Natural killer cell (primary cell): ENCODE data around the gene RNF135. TPM values are rescaled to one million over a fixed set of nuclear protein-coding genes. Genes with fewer than 3 reads are reported as not detected.

Source experiments
- ATAC-seq, 3 donors: fragments of 150-1000 bp in 2 of 3; fragments of 200-7000 bp in 1 of 3; cut with Tn5 transposase; 1 replicate in 1 of 3; 2 replicates in 2 of 3; pipeline ENCODE4 v1.10.0; 2021; ENCODE audit warnings: mild to moderate bottlenecking in 2 of 3, moderate library complexity in 2 of 3
- DNase-seq, 2 donors: peaks; one replicate each; pipeline versions ENCODE4 v3.0.0 to v3.0.0-alpha.2; 2013 to 2021; ENCODE audit warnings: mixed read lengths in 1 of 2
- H3K27ac ChIP-seq: one replicate; pipeline ENCODE4 v1.5.1; 2013; ENCODE audit warnings: mild to moderate bottlenecking, low read length
- H3K27me3 ChIP-seq: one replicate; pipeline ENCODE4 v1.6.1; 2013; ENCODE audit warnings: low read length; ENCODE audit not compliant: control insufficient read depth, insufficient read depth
- H3K36me3 ChIP-seq: one replicate; pipeline ENCODE4 v1.6.1; 2013; ENCODE audit warnings: low read length; ENCODE audit not compliant: control insufficient read depth, insufficient read depth
- H3K4me1 ChIP-seq: one replicate; pipeline ENCODE4 v1.6.1; 2013; ENCODE audit warnings: low read length; ENCODE audit not compliant: control insufficient read depth, insufficient read depth
- H3K4me3 ChIP-seq: one replicate; pipeline ENCODE4 v1.5.1; 2013; ENCODE audit warnings: low read length
- H3K9me3 ChIP-seq: one replicate; pipeline ENCODE4 v1.6.1; 2013; ENCODE audit warnings: low read length; ENCODE audit not compliant: control insufficient read depth, insufficient read depth
- H3K27ac Mint-ChIP-seq, 2 donors: one replicate each; pipeline ENCODE4 v1.8.0; 2022; ENCODE audit warnings: mild to moderate bottlenecking in 2 of 2, mixed read lengths in 2 of 2, moderate library complexity in 1 of 2
- H3K27me3 Mint-ChIP-seq, 2 donors: one replicate each; pipeline ENCODE4 v1.8.0; 2022; ENCODE audit warnings: low read depth in 2 of 2, mixed read lengths in 2 of 2
- H3K36me3 Mint-ChIP-seq: one replicate; pipeline ENCODE4 v1.8.0; 2022; ENCODE audit warnings: mixed read lengths
- H3K4me1 Mint-ChIP-seq, 2 donors: one replicate each; pipeline ENCODE4 v1.8.0; 2022; ENCODE audit warnings: mixed read lengths in 2 of 2
- H3K4me3 Mint-ChIP-seq: one replicate; pipeline ENCODE4 v1.8.0; 2022; ENCODE audit warnings: mild to moderate bottlenecking, moderate library complexity, mixed read lengths
- H3K9me3 Mint-ChIP-seq, 2 donors: one replicate each; pipeline ENCODE4 v1.8.0; 2022; ENCODE audit warnings: mixed read lengths in 2 of 2
- CTCF ChIP-seq: fragments of 200-600 bp; IDR thresholded peaks from one replicate; pipeline ENCODE4 v1.8.0; 2022; ENCODE audit warnings: antibody characterized with exemption
- WGBS: methylation state at CpG from one replicate; pipeline ENCODE4 v1.1.7; 2013; ENCODE audit warnings: missing lambda C conversion rate; ENCODE audit not compliant: insufficient coverage; 5-methylcytosine and 5-hydroxymethylcytosine counted together
- intact Hi-C: fragments of 100-400 bp; cut with micrococcal nuclease; formaldehyde crosslinking; loops from one replicate; pipeline ENCODE4 v1.14.2; 2022
- total RNA-seq, 4 donors: library from RNA; stranded (reverse); fragments of 120-200 nt in 1 of 4; gene quantifications; one replicate each; pipeline versions ENCODE4 v1.2.3 to v1.2.4, GENCODE V29; 2013 to 2022

RNF135 gene
- total RNA-seq, 3 donors from 2014 or later (not counting 1 experiment from before 2014, with no cell fraction given) = 8.8 to 13.5 (median 11.7) TPM

GRCh38 chr17:30990458-30990857 is 19.6 kb downstream of the RNF135 start:
- H3K9me3 ChIP-seq = no peaks in the 10 kb centered on the region
- H3K9me3 Mint-ChIP-seq = no peaks in the 10 kb centered on the region
- no peaks in the 10 kb centered on the region for H3K36me3 Mint-ChIP-seq
- no peaks in the 10 kb centered on the region for H3K4me1 ChIP-seq
- H3K27me3 Mint-ChIP-seq = no peaks in the 10 kb centered on the region
- 92% methylated on average over 2 of the region's 3 CpGs for WGBS
- no peak for TF ChIP-seq CTCF
- no peaks in the 10 kb centered on the region for H3K27me3 ChIP-seq
- DNase-seq (no peak), ATAC-seq (no peak)
- H3K27ac Mint-ChIP-seq = no peak overlapping the region
- H3K4me1 Mint-ChIP-seq = no peaks in the 10 kb centered on the region
- intact Hi-C loops = no loop called here
- peaks cover 12% of the 10 kb centered on the region for H3K36me3 ChIP-seq
- no peak overlapping the region for H3K4me3 ChIP-seq
- H3K4me3 Mint-ChIP-seq = no peak overlapping the region
- no peak overlapping the region for H3K27ac ChIP-seq

GRCh38 chr17:30992551-30992950 is 21.7 kb downstream of the RNF135 start:
- Mint-ChIP-seq H3K4me1 (no peaks in the 10 kb centered on the region), H3K9me3 (no peaks in the 10 kb centered on the region), H3K36me3 (peaks cover 3% of the 10 kb centered on the region), H3K27ac (no peak overlapping the region), H3K4me3 (no peak overlapping the region), H3K27me3 (no peaks in the 10 kb centered on the region)
- 100% methylated on average over 2 of the region's 3 CpGs for WGBS
- no peaks in the 10 kb centered on the region for H3K9me3 ChIP-seq
- no peak for TF ChIP-seq CTCF
- no peak overlapping the region for H3K27ac ChIP-seq
- H3K4me3 ChIP-seq = no peak overlapping the region
- no peaks in the 10 kb centered on the region for H3K27me3 ChIP-seq
- intact Hi-C loops = no loop called here
- ATAC-seq (no peak), DNase-seq (no peak)
- H3K36me3 ChIP-seq = peaks cover 13% of the 10 kb centered on the region
- no peaks in the 10 kb centered on the region for H3K4me1 ChIP-seq

- DNase-seq (no peak), ATAC-seq (no peak)
- Histone ChIP-seq H3K4me3 (no peak overlapping the region), H3K27me3 (no peaks in the 10 kb centered on the region), H3K4me1 (no peaks in the 10 kb centered on the region), H3K9me3 (no peaks in the 10 kb centered on the region), H3K27ac (no peak overlapping the region), H3K36me3 (peaks cover 29% of the 10 kb centered on the region)
- Mint-ChIP-seq H3K27me3 (no peaks in the 10 kb centered on the region), H3K27ac (no peak overlapping the region), H3K9me3 (no peaks in the 10 kb centered on the region), H3K36me3 (peaks cover 13% of the 10 kb centered on the region), H3K4me1 (no peaks in the 10 kb centered on the region), H3K4me3 (no peak overlapping the region)
- WGBS = 100% methylated on average over 2 of the region's 3 CpGs
- no peak for TF ChIP-seq CTCF
- intact Hi-C loops = no loop called here
Measured at GRCh38 chr17:30995347-30995746, 24.5 kb downstream of the RNF135 start.

GRCh38 chr17:30996486-30996885 is 25.6 kb downstream of the RNF135 start:
- Histone ChIP-seq H3K27ac (no peak overlapping the region), H3K36me3 (peaks cover 29% of the 10 kb centered on the region), H3K4me3 (no peak overlapping the region), H3K9me3 (no peaks in the 10 kb centered on the region), H3K27me3 (no peaks in the 10 kb centered on the region), H3K4me1 (no peaks in the 10 kb centered on the region)
- Mint-ChIP-seq H3K36me3 (peaks cover 13% of the 10 kb centered on the region), H3K4me1 (no peaks in the 10 kb centered on the region), H3K9me3 (no peaks in the 10 kb centered on the region), H3K27me3 (no peaks in the 10 kb centered on the region), H3K4me3 (no peak overlapping the region), H3K27ac (no peak overlapping the region)
- 94% methylated on average over 2 of the region's 3 CpGs for WGBS
- no peak for TF ChIP-seq CTCF
- DNase-seq = no peak
- intact Hi-C loops = no loop called here
- no peak for ATAC-seq
